ENCODE results near the gene SLC7A5.

- TF ChIP-seq CTCF (IDR thresholded peaks at IDR 0.05; ENCODE audit: poor library complexity, severe bottlenecking), result no peak
- no peak for TF ChIP-seq EP300 (conservative IDR thresholded peaks at IDR 0.05; ENCODE audit: poor library complexity, severe bottlenecking)
- no peak for TF ChIP-seq REST (IDR thresholded peaks at IDR 0.05; ENCODE audit: borderline replicate concordance)
- TF ChIP-seq EZH2 (IDR thresholded peaks at IDR 0.05; ENCODE audit: borderline replicate concordance, insufficient read depth, low read length, poor library complexity, severe bottlenecking), result no peak
Measured at GRCh38 chr16:87831421-87832136, 37.7 kb downstream of the SLC7A5 start.

Measured in neural cell (in vitro differentiated cells).